WTC11 (cell line): Measurements from ENCODE around the gene DLL1. TPM values are rescaled to one million over a fixed set of nuclear protein-coding genes. Genes with fewer than 3 reads are reported as not detected.

Experiments used
- ATAC-seq: fragments of 200-7000 bp; cut with Tn5 transposase; 2 replicates; pipeline ENCODE4 v1.10.0; 2021; ENCODE audit warnings: mild to moderate bottlenecking, moderate library complexity
- CTCF ChIA-PET: fragments of 300-600 bp; sonication (Branson Sonifier 250); formaldehyde crosslinking; loops from one replicate; lab custom pipeline; 2021; ENCODE audit warnings: antibody characterized with exemption; lab: Charles Lee
- POLR2A ChIA-PET: fragments of 350-600 bp; sonication (Branson Sonifier 250); formaldehyde crosslinking; loops from one replicate; lab custom pipeline; 2021; ENCODE audit warnings: antibody characterized with exemption; lab: Charles Lee
- DNase-seq: peaks from one replicate; pipeline ENCODE4 v3.0.0; 2021; ENCODE audit warnings: low spot score
- H3K27ac Mint-ChIP-seq: 2 replicates; pipeline ENCODE4 v1.8.0; 2021; ENCODE audit warnings: mixed read lengths
- H3K27me3 Mint-ChIP-seq: 2 replicates; pipeline ENCODE4 v1.8.0; 2021; ENCODE audit warnings: low read depth, mild to moderate bottlenecking, moderate library complexity, mixed read lengths
- H3K36me3 Mint-ChIP-seq: 2 replicates; pipeline ENCODE4 v1.8.0; 2021; ENCODE audit warnings: mixed read lengths
- H3K4me1 Mint-ChIP-seq: 2 replicates; pipeline ENCODE4 v1.8.0; 2022; ENCODE audit warnings: mixed read lengths
- H3K4me3 Mint-ChIP-seq: 2 replicates; pipeline ENCODE4 v1.8.0; 2021; ENCODE audit warnings: mild to moderate bottlenecking, moderate library complexity, mixed read lengths
- H3K9me3 Mint-ChIP-seq: 2 replicates; pipeline ENCODE4 v1.8.0; 2021; ENCODE audit warnings: mixed read lengths
- AR ChIP-seq: fragments of 250-450 bp; sonication (Bioruptor Pico); IDR thresholded peaks from 2 replicates; pipeline ENCODE4 v1.9.0; 2021; ENCODE audit warnings: mild to moderate bottlenecking
- CREB1 ChIP-seq: sonication (generic); formaldehyde crosslinking; IDR thresholded peaks from 2 replicates; pipeline ENCODE4 v1.8.0; 2023; ENCODE audit warnings: mild to moderate bottlenecking, missing genetic modification reagents
- CREM ChIP-seq: sonication (generic); formaldehyde crosslinking; IDR thresholded peaks from 2 replicates; pipeline ENCODE4 v1.8.1; 2022; ENCODE audit warnings: mild to moderate bottlenecking, missing genetic modification reagents, moderate library complexity
- E2F1 ChIP-seq: sonication (generic); formaldehyde crosslinking; IDR thresholded peaks from 2 replicates; pipeline ENCODE4 v1.8.0; 2022; ENCODE audit warnings: mild to moderate bottlenecking, missing genetic modification reagents
- E2F5 ChIP-seq: sonication (generic); formaldehyde crosslinking; IDR thresholded peaks from 2 replicates; pipeline ENCODE4 v1.8.1; 2022; ENCODE audit warnings: mild to moderate bottlenecking, moderate library complexity, missing genetic modification reagents
- FOXK1 ChIP-seq: sonication (generic); formaldehyde crosslinking; IDR thresholded peaks from 2 replicates; pipeline ENCODE4 v1.8.0; 2022; ENCODE audit warnings: mild to moderate bottlenecking, moderate library complexity, missing genetic modification reagents
- HMGXB4 ChIP-seq: sonication (generic); formaldehyde crosslinking; IDR thresholded peaks from 2 replicates; pipeline ENCODE4 v1.8.1; 2023; ENCODE audit warnings: mild to moderate bottlenecking, moderate library complexity, missing genetic modification reagents
- MLX ChIP-seq: sonication (generic); formaldehyde crosslinking; IDR thresholded peaks from 2 replicates; pipeline ENCODE4 v1.8.1; 2023; ENCODE audit warnings: mild to moderate bottlenecking, missing genetic modification reagents, moderate library complexity
- NR2C2 ChIP-seq: sonication (generic); formaldehyde crosslinking; IDR thresholded peaks from 2 replicates; pipeline ENCODE4 v1.8.0; 2022; ENCODE audit warnings: mild to moderate bottlenecking, missing genetic modification reagents
- TCF7 ChIP-seq: sonication (generic); formaldehyde crosslinking; IDR thresholded peaks from 2 replicates; pipeline ENCODE4 v1.8.0; 2022; ENCODE audit warnings: mild to moderate bottlenecking, low read depth, missing genetic modification reagents, moderate library complexity
- TEAD4 ChIP-seq: sonication (generic); formaldehyde crosslinking; IDR thresholded peaks from 2 replicates; pipeline ENCODE4 v1.8.0; 2022; ENCODE audit warnings: mild to moderate bottlenecking, missing genetic modification reagents
- TP53 ChIP-seq: sonication (generic); formaldehyde crosslinking; IDR thresholded peaks from 2 replicates; pipeline ENCODE4 v1.8.1; 2023; ENCODE audit warnings: mild to moderate bottlenecking, missing genetic modification reagents
- USF2 ChIP-seq: sonication (generic); formaldehyde crosslinking; IDR thresholded peaks from 2 replicates; pipeline ENCODE4 v1.8.1; 2023; ENCODE audit warnings: mild to moderate bottlenecking, missing genetic modification reagents, moderate library complexity
- ZBTB43 ChIP-seq: sonication (generic); formaldehyde crosslinking; IDR thresholded peaks from 2 replicates; pipeline ENCODE4 v1.8.1; 2023; ENCODE audit warnings: mild to moderate bottlenecking, missing genetic modification reagents
- ZMAT4 ChIP-seq: fragments of 250-450 bp; sonication (Bioruptor Pico); IDR thresholded peaks from 2 replicates; pipeline ENCODE4 v1.9.0; 2021; ENCODE audit warnings: mild to moderate bottlenecking
- ZNF121 ChIP-seq: sonication (generic); formaldehyde crosslinking; IDR thresholded peaks from 2 replicates; pipeline ENCODE4 v1.8.0; 2023; ENCODE audit warnings: missing genetic modification reagents
- ZNF232 ChIP-seq: sonication (generic); formaldehyde crosslinking; IDR thresholded peaks from 2 replicates; pipeline ENCODE4 v1.8.0; 2022; ENCODE audit warnings: mild to moderate bottlenecking, missing genetic modification reagents
- ZNF423 ChIP-seq: fragments of 250-450 bp; sonication (Bioruptor Pico); IDR thresholded peaks from 2 replicates; pipeline ENCODE4 v2.1.2; 2022; ENCODE audit warnings: mild to moderate bottlenecking, moderate library complexity
- total RNA-seq: library from RNA; stranded (reverse); gene quantifications from 3 replicates; pipeline ENCODE4 v1.2.3, GENCODE V29; 2021

DLL1 gene
- total RNA-seq, 1 experiment from 2014 or later: 25.3 TPM

- peak; percentile 36; the same call in 1 of the 2 replicates for TF ChIP-seq E2F5 (CRISPR knock-in tag)
- no peak for TF ChIP-seq AR (CRISPR knock-in tag)
- no peak; the same call in 1 of the 2 replicates for TF ChIP-seq TCF7 (CRISPR knock-in tag)
- peak; percentile 74; the same call in 1 of the 2 replicates for TF ChIP-seq HMGXB4 (CRISPR knock-in tag)
- TF ChIP-seq ZNF232 (CRISPR knock-in tag): peak; percentile 65; the same call in 1 of the 2 replicates
- TF ChIP-seq NR2C2: peak; percentile 35; the same call in 1 of the 2 replicates
- TF ChIP-seq E2F1 (CRISPR knock-in tag): peak; percentile 19
- no peak; the same call in none of the 2 replicates for TF ChIP-seq ZNF423 (CRISPR knock-in tag)
- TF ChIP-seq ZNF121 (CRISPR knock-in tag): no peak
- TF ChIP-seq FOXK1 (CRISPR knock-in tag): peak; percentile 82
- no peak for TF ChIP-seq MLX
Observed at GRCh38 chr6:170306324-170307079, 15.6 kb upstream of the DLL1 start, which contains the start of gene FAM120B (continued).

GRCh38 chr6:170305805-170306323 lies 15.0 kb upstream of the DLL1 start:
- Mint-ChIP-seq H3K4me1 (peaks cover 18% of the 10 kb centered on the region), H3K27ac (no peak overlapping the region), H3K4me3 (peak overlapping the region; percentile 76), H3K9me3 (peaks cover 52% of the 10 kb centered on the region), H3K27me3 (peaks cover 59% of the 10 kb centered on the region), H3K36me3 (peaks cover 51% of the 10 kb centered on the region)
- no peak for DNase-seq
- POLR2A ChIA-PET: no interaction called here
- CTCF ChIA-PET: interaction anchor here (1.4 kb wide), 1 partner anchor 15 kb away, joined by 3 read pairs; the partner anchor contains the start of gene DLL1
- ATAC-seq: no peak
- TF ChIP-seq ZNF423 (CRISPR knock-in tag): 0 out of 2 replicates have a peak, but pooled peaks have one; percentile 41
- TF ChIP-seq CREB1: 0 out of 2 replicates have a peak, but pooled peaks have one; percentile 17
- no peak for TF ChIP-seq ZNF232 (CRISPR knock-in tag)
- no peak for TF ChIP-seq ZMAT4 (CRISPR knock-in tag)
- TF ChIP-seq TEAD4 (CRISPR knock-in tag): 0 out of 2 replicates have a peak, but pooled peaks have one; percentile 43
- TF ChIP-seq CREM (CRISPR knock-in tag): no peak
- peak; percentile 69; the same call in 1 of the 2 replicates for TF ChIP-seq ZBTB43 (CRISPR knock-in tag)
- TF ChIP-seq E2F1 (CRISPR knock-in tag): peak; percentile 15; the same call in 1 of the 2 replicates
- no peak; the same call in none of the 2 replicates for TF ChIP-seq TP53 (CRISPR knock-in tag)
- 0 out of 2 replicates have a peak, but pooled peaks have one; percentile 14 for TF ChIP-seq USF2 (CRISPR knock-in tag)
